ENCODE data around the gene IFI27L1. TPM values are rescaled to one million over a fixed set of nuclear protein-coding genes. Genes with fewer than 3 reads are reported as not detected.

Gene IFI27L1
- total and polyA plus RNA-seq, 2 donors = 7.2 to 18.9 TPM

DNA sequence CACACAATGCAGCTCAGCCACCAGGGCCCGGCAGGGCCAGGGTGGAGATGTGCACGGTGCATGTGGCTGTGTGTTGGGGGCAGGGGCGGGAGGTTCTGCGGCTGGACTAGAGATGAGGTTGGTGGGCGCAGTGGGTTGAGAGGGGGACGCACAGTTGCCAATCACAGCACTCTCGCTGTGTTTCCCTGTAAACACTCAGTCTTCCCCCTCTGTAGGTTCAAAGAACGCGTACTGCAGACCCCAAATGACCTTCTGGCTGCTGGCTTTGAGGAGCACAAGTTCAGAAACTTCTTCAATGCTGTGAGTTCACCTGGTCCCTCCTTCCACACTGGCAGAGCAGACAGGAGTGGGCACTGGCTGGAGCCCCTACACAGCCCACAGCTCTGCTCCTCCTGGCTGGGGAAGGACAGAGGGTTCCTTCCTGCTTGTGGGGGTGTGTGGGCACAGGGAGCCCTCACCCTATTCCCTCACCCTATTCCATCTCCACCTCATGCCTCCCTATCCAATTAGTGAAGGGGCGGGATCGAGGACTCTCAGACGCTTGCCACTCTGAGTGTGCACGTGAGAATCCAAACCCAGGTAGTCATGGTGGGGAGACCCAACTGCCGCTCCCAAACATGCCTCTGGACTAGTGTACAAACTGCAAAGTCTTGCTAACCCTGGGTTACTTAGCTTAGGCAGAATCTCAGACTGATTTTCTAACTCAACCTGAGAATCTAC lies 37.2 kb upstream of the IFI27L1 start:
- no peak for DNase-seq (ENCODE audit: extremely low spot score)

DNA sequence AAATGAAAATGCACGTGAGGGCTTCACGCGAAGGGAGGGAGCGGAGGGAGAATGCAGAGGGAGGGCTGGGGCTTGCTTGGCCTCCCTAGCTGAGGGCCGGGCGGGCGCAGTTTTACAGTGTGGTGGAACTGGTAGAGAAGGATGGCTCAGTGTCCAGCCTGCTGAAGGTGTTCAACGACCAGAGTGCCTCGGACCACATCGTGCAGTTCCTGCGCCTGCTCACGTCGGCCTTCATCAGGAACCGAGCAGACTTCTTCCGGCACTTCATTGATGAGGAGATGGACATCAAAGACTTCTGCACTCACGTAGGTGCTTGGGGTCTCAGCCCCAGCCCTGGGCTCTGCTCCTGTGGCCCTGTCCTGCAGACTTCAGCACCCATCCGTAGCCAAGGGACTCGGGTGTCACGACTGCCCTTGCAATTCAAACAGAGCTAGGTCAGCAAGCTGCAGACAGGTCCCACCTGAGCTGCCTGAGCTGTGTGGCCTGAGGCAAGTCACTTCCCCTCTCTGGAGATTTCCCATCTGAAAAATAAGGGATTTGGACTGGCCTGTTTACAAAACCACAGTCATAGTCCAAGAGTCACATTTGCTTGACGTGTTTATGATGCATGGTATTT lies 36.5 kb upstream of the IFI27L1 start:
- peaks cover 6% of the 10 kb centered on the region for H3K36me3 ChIP-seq (ENCODE audit: insufficient read depth)
- H3K27ac ChIP-seq (ENCODE audit: low read depth) = no peak overlapping the region
- no peak overlapping the region for H3K4me3 ChIP-seq (ENCODE audit: low read depth, low read length)
- no peak for DNase-seq (ENCODE audit: extremely low spot score)
- no peaks in the 10 kb centered on the region for H3K4me1 ChIP-seq (ENCODE audit: insufficient read depth)
- WGBS = 88% methylated on average over 20 of the region's 20 CpGs

More for the DNA sequence above, 37.2 kb upstream of the IFI27L1 start:
- Histone ChIP-seq H3K36me3 (ENCODE audit: insufficient read depth) (peaks cover 6% of the 10 kb centered on the region), H3K4me3 (ENCODE audit: low read depth, low read length) (no peak overlapping the region), H3K4me1 (ENCODE audit: insufficient read depth) (no peaks in the 10 kb centered on the region), H3K27ac (ENCODE audit: low read depth) (no peak overlapping the region)
- 86% methylated on average over 14 of the region's 14 CpGs for WGBS

DNA sequence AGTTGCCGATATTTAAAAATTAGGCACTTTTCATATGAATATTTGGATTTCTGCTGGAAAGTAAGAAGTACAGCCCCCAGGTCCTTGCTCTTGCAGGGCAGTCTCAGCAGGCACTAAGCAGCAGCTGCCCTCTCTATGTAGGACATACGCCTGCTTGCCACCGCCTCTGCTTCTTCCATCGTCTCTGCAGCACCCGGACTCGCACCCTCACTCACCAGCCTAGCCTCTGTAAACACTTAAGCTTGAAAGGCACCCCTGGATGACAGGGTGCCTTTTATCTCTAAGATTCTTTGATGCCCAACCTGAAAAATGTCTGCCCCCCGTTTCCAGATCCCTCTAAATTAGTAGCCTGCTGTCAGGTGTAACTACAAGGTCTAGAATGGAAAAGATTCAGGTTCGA lies 36.0 kb upstream of the IFI27L1 start:
- H3K36me3 ChIP-seq (ENCODE audit: insufficient read depth) = peaks cover 6% of the 10 kb centered on the region
- no peaks in the 10 kb centered on the region for H3K4me1 ChIP-seq (ENCODE audit: insufficient read depth)
- 92% methylated on average over 8 of the region's 8 CpGs for WGBS
- H3K4me3 ChIP-seq (ENCODE audit: low read depth, low read length) = no peak overlapping the region
- H3K27ac ChIP-seq (ENCODE audit: low read depth) = no peak overlapping the region
- no peak for DNase-seq (ENCODE audit: extremely low spot score)

- H3K36me3 ChIP-seq (ENCODE audit: insufficient read depth) = peaks cover 6% of the 10 kb centered on the region
Observed at GRCh38 chr14:94045563-94046345, 35.4 kb upstream of the IFI27L1 start.

GRCh38 chr14:94046696-94047250 lies 34.3 kb upstream of the IFI27L1 start:
- Histone ChIP-seq H3K27ac (ENCODE audit: low read depth) (no peak overlapping the region), H3K4me1 (ENCODE audit: insufficient read depth) (no peaks in the 10 kb centered on the region), H3K4me3 (ENCODE audit: low read depth, low read length) (no peak overlapping the region), H3K36me3 (ENCODE audit: insufficient read depth) (peaks cover 6% of the 10 kb centered on the region)
- WGBS = 72% methylated on average over 7 of the region's 7 CpGs
- DNase-seq (ENCODE audit: extremely low spot score) = no peak

More at GRCh38 chr14:94045563-94046345, 35.4 kb upstream of the IFI27L1 start:
- H3K4me1 ChIP-seq (ENCODE audit: insufficient read depth) = no peaks in the 10 kb centered on the region
- WGBS = 90% methylated on average over 19 of the region's 19 CpGs
- no peak for DNase-seq (ENCODE audit: extremely low spot score)
- H3K4me3 ChIP-seq (ENCODE audit: low read depth, low read length) = no peak overlapping the region
- H3K27ac ChIP-seq (ENCODE audit: low read depth) = no peak overlapping the region

GRCh38 chr14:94047581-94047980 lies 33.5 kb upstream of the IFI27L1 start:
- H3K4me3 ChIP-seq (ENCODE audit: low read depth, low read length) = no peak overlapping the region
- H3K27ac ChIP-seq (ENCODE audit: low read depth) = no peak overlapping the region
- 94% methylated on average over 3 of the region's 3 CpGs for WGBS
- no peak for DNase-seq (ENCODE audit: extremely low spot score)
- peaks cover 6% of the 10 kb centered on the region for H3K36me3 ChIP-seq (ENCODE audit: insufficient read depth)
- no peaks in the 10 kb centered on the region for H3K4me1 ChIP-seq (ENCODE audit: insufficient read depth)

GRCh38 chr14:94048691-94049624 lies 32.2 kb upstream of the IFI27L1 start:
- H3K4me3 ChIP-seq (ENCODE audit: low read depth, low read length) = no peak overlapping the region
- peak; percentile 29 for DNase-seq (ENCODE audit: extremely low spot score)
- H3K4me1 ChIP-seq (ENCODE audit: insufficient read depth) = no peaks in the 10 kb centered on the region
- H3K36me3 ChIP-seq (ENCODE audit: insufficient read depth) = peaks cover 6% of the 10 kb centered on the region
- no peak overlapping the region for H3K27ac ChIP-seq (ENCODE audit: low read depth)
- 69% methylated on average over 10 of the region's 10 CpGs for WGBS

DNA sequence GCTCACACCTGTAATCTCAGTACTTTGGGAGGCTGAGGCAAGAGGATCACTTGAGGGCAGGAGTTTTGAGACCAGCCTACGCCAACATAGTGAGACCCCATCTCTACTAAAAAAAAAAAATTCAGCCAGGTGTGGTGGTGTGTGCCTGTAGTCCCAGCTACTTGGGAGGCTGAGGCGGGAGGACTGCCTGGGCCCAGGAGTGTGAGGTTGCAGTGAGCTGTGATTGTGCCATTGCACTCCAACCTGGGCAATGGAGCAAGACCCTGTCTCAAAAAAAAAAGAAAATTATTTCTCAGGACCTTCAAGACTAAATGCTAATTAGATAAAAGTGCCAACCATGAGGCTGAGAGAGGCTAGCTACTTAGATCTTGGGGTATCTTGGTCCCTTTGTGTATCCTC lies 31.5 kb upstream of the IFI27L1 start:
- no peaks in the 10 kb centered on the region for H3K4me1 ChIP-seq (ENCODE audit: insufficient read depth)
- DNase-seq (ENCODE audit: extremely low spot score) = no peak
- no peak overlapping the region for H3K27ac ChIP-seq (ENCODE audit: low read depth)
- WGBS = 50% methylated on average over 2 of the region's 2 CpGs
- no peak overlapping the region for H3K4me3 ChIP-seq (ENCODE audit: low read depth, low read length)
- peaks cover 6% of the 10 kb centered on the region for H3K36me3 ChIP-seq (ENCODE audit: insufficient read depth)

DNA sequence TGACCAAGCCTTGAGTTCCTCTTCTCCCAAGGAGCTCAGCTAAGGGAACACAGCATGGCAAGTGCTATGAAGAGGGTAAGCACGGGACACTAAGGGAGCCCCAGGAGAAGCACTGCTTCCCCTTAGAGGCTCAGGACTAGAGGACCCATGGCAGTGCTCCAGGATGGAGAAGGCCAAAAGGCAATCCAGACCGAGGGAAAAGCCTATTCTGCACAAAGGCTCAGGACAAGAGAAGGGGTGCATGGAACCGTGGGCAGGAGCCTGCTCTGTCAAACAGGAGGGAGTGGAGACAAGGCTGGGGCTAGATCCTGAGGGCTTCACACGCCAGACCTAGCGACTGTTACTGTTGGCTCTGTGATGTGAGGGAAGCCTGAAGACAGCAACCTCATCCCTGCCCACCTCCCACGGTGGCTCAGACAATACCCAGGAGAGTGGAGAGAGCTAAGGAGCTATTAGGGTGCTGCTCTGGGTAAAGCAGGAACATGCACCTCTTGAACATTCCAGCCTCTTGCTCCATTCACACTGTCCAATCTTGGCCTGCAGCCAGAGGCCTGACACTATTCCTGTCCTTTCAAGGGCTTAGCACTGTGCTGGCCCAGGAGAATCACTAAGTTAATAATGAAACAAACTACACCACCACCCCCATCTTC lies 30.8 kb upstream of the IFI27L1 start:
- no peak for DNase-seq (ENCODE audit: extremely low spot score)
- Histone ChIP-seq H3K4me3 (ENCODE audit: low read depth, low read length) (no peak overlapping the region), H3K27ac (ENCODE audit: low read depth) (no peak overlapping the region), H3K36me3 (ENCODE audit: insufficient read depth) (peaks cover 9% of the 10 kb centered on the region), H3K4me1 (ENCODE audit: insufficient read depth) (no peaks in the 10 kb centered on the region)
- 87% methylated on average over 6 of the region's 6 CpGs for WGBS

GRCh38 chr14:94051115-94051514 lies 30.0 kb upstream of the IFI27L1 start:
- 51% methylated on average over 9 of the region's 9 CpGs for WGBS

DNA sequence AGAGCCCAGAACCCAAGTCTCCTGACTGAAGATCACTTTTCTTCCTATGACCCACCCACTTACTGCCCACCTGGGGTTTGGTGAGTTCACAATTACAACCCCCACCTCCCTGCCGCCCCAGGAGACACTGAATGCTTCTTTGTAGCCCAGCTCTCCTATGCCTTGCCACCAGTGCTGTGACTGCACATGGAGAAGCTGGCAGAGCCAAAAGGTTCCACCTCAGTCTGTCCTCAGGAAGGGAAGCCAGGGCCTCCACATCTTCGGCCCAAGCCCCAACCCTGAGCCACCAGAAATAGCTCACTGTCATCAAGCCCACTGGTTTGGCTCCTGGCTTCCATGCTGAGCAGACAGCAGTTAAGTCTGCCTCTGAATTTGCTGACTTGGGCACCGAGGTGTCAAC lies 29.3 kb upstream of the IFI27L1 start:
- Histone ChIP-seq H3K27ac (ENCODE audit: low read depth) (no peak overlapping the region), H3K4me1 (ENCODE audit: insufficient read depth) (no peaks in the 10 kb centered on the region), H3K4me3 (ENCODE audit: low read depth, low read length) (no peak overlapping the region), H3K36me3 (ENCODE audit: insufficient read depth) (peaks cover 12% of the 10 kb centered on the region)
- 83% methylated on average over 3 of the region's 3 CpGs for WGBS
- no peak for DNase-seq (ENCODE audit: extremely low spot score)

More at GRCh38 chr14:94051115-94051514, 30.0 kb upstream of the IFI27L1 start:
- DNase-seq (ENCODE audit: extremely low spot score) = peak; percentile 11
- Histone ChIP-seq H3K4me1 (ENCODE audit: insufficient read depth) (no peaks in the 10 kb centered on the region), H3K4me3 (ENCODE audit: low read depth, low read length) (no peak overlapping the region), H3K36me3 (ENCODE audit: insufficient read depth) (peaks cover 10% of the 10 kb centered on the region), H3K27ac (ENCODE audit: low read depth) (no peak overlapping the region)

GRCh38 chr14:94052199-94052598 lies 28.9 kb upstream of the IFI27L1 start:
- Histone ChIP-seq H3K27ac (ENCODE audit: low read depth) (no peak overlapping the region), H3K4me1 (ENCODE audit: insufficient read depth) (no peaks in the 10 kb centered on the region), H3K4me3 (ENCODE audit: low read depth, low read length) (no peak overlapping the region), H3K36me3 (ENCODE audit: insufficient read depth) (peaks cover 11% of the 10 kb centered on the region)
- WGBS = 93% methylated on average over 1 of the region's 1 CpG
- DNase-seq (ENCODE audit: extremely low spot score) = no peak
